KOPT-K1 (cell line): ENCODE measurements around the gene RGS6.

Experiments used
- H3K27ac ChIP-seq: fragments of 200-600 bp; sonication (generic); 2 replicates; pipeline ENCODE4 v1.5.1; 2016; ENCODE audit warnings: antibody characterized with exemption, mild to moderate bottlenecking, low read depth, low read length; ENCODE audit not compliant: poor library complexity, severe bottlenecking
- H3K36me3 ChIP-seq: fragments of 200-600 bp; sonication (generic); 2 replicates; pipeline ENCODE4 v1.5.1; 2017; ENCODE audit warnings: antibody characterized with exemption, mild to moderate bottlenecking, low read length, moderate library complexity; ENCODE audit not compliant: insufficient read depth
- H3K9me3 ChIP-seq: fragments of 200-600 bp; sonication (generic); 2 replicates; pipeline ENCODE4 v1.5.1; 2017; ENCODE audit warnings: antibody characterized with exemption, low read length, mild to moderate bottlenecking; ENCODE audit not compliant: insufficient read depth, poor library complexity, severe bottlenecking

Gene RGS6

GRCh38 chr14:72558721-72559120 lies 626.5 kb downstream of the RGS6 start:
- H3K27ac ChIP-seq, result no peak overlapping the region

GRCh38 chr14:72559202-72559601 lies 627.0 kb downstream of the RGS6 start:
- Histone ChIP-seq H3K9me3 (no peaks in the 10 kb centered on the region), H3K36me3 (no peaks in the 10 kb centered on the region), H3K27ac (no peak overlapping the region)

More at GRCh38 chr14:72558721-72559120, 626.5 kb downstream of the RGS6 start:
- no peaks in the 10 kb centered on the region for H3K36me3 ChIP-seq
- H3K9me3 ChIP-seq, result no peaks in the 10 kb centered on the region

- H3K9me3 ChIP-seq, result no peaks in the 10 kb centered on the region
- no peak overlapping the region for H3K27ac ChIP-seq
- H3K36me3 ChIP-seq, result no peaks in the 10 kb centered on the region
Observed at GRCh38 chr14:72559669-72560255, 627.5 kb downstream of the RGS6 start.

GRCh38 chr14:72560331-72560730 lies 628.1 kb downstream of the RGS6 start:
- no peaks in the 10 kb centered on the region for H3K36me3 ChIP-seq
- no peaks in the 10 kb centered on the region for H3K9me3 ChIP-seq
- H3K27ac ChIP-seq, result no peak overlapping the region

GRCh38 chr14:72560889-72561493 lies 628.8 kb downstream of the RGS6 start:
- Histone ChIP-seq H3K27ac (no peak overlapping the region), H3K36me3 (no peaks in the 10 kb centered on the region), H3K9me3 (no peaks in the 10 kb centered on the region)

GRCh38 chr14:72562300-72562699 lies 630.1 kb downstream of the RGS6 start:
- H3K36me3 ChIP-seq, result no peaks in the 10 kb centered on the region
- no peaks in the 10 kb centered on the region for H3K9me3 ChIP-seq
- no peak overlapping the region for H3K27ac ChIP-seq

- H3K27ac ChIP-seq, result no peak overlapping the region
- no peaks in the 10 kb centered on the region for H3K36me3 ChIP-seq
- no peaks in the 10 kb centered on the region for H3K9me3 ChIP-seq
Observed at GRCh38 chr14:72563676-72564075, 631.4 kb downstream of the RGS6 start.

GRCh38 chr14:72565149-72565559 lies 632.9 kb downstream of the RGS6 start:
- H3K36me3 ChIP-seq, result no peaks in the 10 kb centered on the region
- no peak overlapping the region for H3K27ac ChIP-seq
- no peaks in the 10 kb centered on the region for H3K9me3 ChIP-seq

GRCh38 chr14:72565917-72566316 lies 633.7 kb downstream of the RGS6 start:
- Histone ChIP-seq H3K9me3 (no peaks in the 10 kb centered on the region), H3K27ac (no peak overlapping the region), H3K36me3 (no peaks in the 10 kb centered on the region)

- H3K9me3 ChIP-seq, result no peaks in the 10 kb centered on the region
- H3K36me3 ChIP-seq, result no peaks in the 10 kb centered on the region
- H3K27ac ChIP-seq, result no peak overlapping the region
Observed at GRCh38 chr14:72567226-72567625, 635.0 kb downstream of the RGS6 start.

GRCh38 chr14:72568296-72568992 lies 636.2 kb downstream of the RGS6 start:
- no peak overlapping the region for H3K27ac ChIP-seq
- no peaks in the 10 kb centered on the region for H3K36me3 ChIP-seq
- no peaks in the 10 kb centered on the region for H3K9me3 ChIP-seq

GRCh38 chr14:72573725-72574417 lies 641.6 kb downstream of the RGS6 start:
- Histone ChIP-seq H3K9me3 (no peaks in the 10 kb centered on the region), H3K36me3 (no peaks in the 10 kb centered on the region), H3K27ac (no peak overlapping the region)

- no peaks in the 10 kb centered on the region for H3K9me3 ChIP-seq
- no peak overlapping the region for H3K27ac ChIP-seq
- no peaks in the 10 kb centered on the region for H3K36me3 ChIP-seq
Observed at GRCh38 chr14:72574715-72575114, 642.5 kb downstream of the RGS6 start.

GRCh38 chr14:72576258-72576657 lies 644.0 kb downstream of the RGS6 start:
- no peaks in the 10 kb centered on the region for H3K9me3 ChIP-seq
- no peak overlapping the region for H3K27ac ChIP-seq
- H3K36me3 ChIP-seq, result no peaks in the 10 kb centered on the region

- Histone ChIP-seq H3K27ac (no peak overlapping the region), H3K36me3 (no peaks in the 10 kb centered on the region), H3K9me3 (no peaks in the 10 kb centered on the region)
Observed at GRCh38 chr14:72577521-72577920, 645.3 kb downstream of the RGS6 start.
